HG03060 (cell line): ENCODE data around the gene STK38L.

ENCODE experiments used
- ATAC-seq: cut with Tn5 transposase; IDR thresholded peaks from one replicate; pipeline ENCODE4 v1.9.1; 2021; ENCODE audit warnings: low read depth, moderate number of reproducible peaks; ENCODE audit not compliant: unreplicated experiment

Gene STK38L

DNA sequence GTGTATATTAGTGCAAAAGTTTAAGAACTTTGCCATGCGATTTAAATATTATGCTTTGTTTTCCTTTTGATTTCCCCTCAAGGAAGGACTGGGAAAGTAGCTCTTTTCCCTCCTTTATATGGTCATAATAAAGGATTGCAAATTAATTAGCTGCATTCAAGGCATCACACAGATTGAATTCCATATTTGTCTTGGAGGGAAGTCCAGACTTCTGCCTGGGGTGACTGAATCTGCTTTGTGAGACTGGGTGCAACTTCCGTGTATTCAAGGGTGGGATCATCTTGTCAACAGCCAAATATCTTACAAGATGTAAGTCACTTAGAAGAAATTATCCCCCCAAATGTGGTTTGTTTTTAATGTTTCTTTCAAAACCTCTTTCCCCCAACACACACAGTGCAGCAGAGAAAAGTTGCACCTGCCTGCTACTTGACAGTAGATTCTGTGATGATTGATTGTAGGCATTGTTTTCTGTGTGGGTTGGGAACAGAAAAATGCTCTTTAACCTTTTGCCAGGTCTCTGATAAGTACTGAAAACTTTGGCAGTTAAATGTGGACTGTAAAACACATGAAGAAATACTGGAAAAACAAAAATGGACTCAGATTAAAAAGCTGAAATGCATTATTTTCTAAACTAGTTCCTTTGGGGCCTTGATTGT lies 28.4 kb downstream of the STK38L start:
- no peak for ATAC-seq

- ATAC-seq = no peak
Observed at GRCh38 chr12:27273114-27273513, 29.0 kb downstream of the STK38L start.

DNA sequence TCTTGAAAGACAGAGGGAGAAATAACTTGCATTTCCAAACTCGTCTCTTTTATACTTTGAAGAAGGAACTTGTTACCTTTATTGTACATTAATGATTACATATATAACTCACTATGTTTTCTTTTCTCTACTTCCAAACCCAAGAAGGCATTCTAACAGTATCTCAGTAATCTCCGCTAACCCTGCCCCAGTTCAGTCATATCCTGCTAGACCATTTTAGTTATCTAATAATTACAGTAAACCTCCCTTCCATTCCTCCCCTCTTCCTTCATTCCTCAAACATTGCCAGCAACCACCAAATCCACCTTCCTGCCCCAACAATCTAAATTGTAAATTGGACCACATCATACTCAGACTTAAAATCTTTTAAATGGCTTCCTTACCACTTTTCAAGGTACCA lies 30.6 kb downstream of the STK38L start:
- no peak for ATAC-seq

DNA sequence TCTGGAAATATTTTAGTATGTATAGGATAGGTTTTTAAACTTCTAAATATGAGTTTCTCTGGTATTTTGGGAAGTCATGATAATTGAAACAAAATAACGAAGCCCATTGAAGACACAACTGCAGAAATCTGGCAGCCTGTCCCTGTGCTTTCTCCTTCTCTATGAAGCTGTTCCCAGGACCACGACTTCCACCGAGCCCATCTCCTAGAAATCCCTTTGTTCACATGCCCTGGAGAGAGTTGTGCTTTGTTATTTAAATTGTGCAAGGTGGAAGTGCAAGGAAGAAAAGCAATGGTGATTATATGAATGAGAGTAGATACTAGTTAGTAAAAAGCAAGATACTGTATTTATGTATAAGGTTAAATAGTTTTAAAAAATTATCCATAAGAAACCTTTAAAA lies 32.2 kb downstream of the STK38L start:
- ATAC-seq = no peak

DNA sequence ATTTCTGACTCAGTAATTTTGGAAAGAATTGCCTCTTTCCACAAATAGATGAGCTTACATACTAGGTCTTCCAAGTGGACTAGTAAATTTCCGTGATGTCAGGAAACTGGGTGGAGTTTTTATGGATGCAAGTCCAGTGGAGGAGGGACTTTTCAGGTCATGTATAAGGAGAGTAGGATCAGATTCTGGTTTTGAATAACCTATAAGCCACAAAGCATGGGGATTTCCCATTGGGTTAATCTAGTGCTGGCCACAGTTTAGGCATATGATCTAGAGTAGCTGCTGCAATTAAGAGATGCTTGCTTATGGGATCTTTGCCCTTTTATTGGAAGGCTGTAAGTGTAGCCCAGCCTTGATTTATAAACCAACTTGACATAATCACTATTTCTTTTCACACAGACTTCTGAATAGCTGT lies 33.8 kb downstream of the STK38L start:
- peak; percentile 58 for ATAC-seq

DNA sequence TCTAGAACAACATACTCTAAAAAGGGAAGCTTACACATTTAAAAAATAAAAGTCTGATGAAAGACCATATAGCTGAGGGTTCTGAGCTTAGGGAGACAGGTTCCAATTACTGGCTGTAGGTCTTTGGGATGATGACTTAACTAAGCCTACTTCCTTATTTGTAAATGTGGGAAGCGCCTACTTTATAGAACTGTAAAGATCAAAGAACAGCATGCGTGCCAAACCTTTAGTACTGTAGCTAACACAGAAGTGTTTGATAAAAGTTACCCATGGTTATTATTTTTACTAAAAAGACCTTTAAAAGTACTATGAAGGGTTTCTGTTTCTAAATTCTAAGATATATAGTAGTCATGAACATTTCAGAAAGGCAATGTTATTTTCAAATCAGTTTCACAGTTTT lies 35.7 kb downstream of the STK38L start:
- no peak for ATAC-seq

DNA sequence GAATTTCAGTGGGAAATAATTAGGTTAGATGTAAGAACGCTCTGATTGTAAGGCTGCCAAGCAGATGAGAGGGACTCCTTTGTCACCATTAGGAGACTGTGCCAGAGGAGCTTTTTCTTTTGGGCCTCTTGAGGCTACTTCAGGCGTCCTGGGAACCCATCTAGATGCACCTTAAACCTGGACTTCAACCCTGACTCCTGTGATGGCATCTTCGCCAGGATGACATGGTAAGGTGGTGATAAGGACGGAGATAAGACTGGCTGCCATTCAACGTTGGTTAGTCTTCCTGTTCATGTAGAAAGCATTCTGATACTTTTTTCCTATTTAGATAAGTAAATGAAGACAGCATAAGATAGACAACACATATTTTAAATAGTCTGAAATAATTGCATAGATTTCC lies 36.3 kb downstream of the STK38L start:
- no peak for ATAC-seq

DNA sequence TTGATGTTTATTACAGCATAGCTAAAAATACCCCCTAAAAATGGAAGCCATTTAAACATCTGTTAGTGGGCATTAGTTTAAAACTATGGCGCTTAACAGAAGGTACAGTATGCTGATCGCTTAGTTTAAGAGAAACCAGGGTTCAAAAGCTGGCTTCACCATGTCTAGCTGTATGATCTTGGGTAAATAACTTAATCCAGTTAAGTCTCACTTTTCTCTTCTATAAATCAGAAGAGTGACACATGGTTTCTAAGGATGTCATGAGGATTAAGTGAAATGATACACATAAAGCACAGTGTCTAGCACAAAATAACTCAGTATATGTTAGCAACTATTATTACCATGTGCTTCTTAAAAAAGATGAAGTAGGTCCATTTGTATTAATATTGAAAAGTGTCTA lies 38.7 kb downstream of the STK38L start:
- ATAC-seq = no peak

DNA sequence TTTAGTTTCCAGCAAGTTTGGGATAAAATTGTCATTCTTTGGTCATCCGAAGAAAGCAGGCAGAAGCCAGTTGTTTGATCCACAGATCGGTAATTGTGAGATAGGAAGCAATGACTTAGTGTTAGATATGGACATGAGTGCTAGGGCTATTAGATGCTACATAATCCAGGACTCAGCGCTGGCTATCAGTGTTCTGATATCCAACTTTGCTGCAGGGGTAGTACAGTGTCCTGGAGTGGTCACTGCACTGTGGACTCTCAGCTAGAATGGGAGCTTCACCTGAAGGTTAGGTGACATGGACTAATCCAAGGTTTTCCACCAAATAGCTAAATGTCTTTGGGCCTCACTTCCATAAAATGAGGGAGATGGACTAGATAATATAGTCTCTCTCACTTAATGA lies 39.9 kb downstream of the STK38L start:
- ATAC-seq = no peak

- ATAC-seq = peak; percentile 66
Observed at GRCh38 chr12:27284751-27285150, 40.7 kb downstream of the STK38L start.

DNA sequence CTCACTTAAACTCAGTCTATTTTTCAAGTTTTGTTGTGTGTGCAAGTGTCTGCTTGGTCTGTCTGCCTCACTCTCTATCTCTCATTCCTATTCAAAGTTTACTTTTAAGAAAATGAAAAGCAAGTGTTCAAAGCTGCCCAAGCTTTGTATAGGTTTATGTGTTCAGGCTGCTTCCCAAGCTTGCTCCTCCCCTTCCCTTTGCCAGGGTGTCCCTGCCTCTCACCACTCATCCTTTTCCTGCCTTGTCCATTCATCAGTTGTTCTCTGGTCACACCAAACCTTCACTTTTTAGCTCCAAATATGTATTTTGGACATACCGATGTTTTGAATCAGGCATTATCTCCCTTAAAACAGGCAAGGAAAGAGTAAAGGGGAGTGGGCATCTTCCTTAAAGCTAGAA lies 41.3 kb downstream of the STK38L start:
- ATAC-seq = no peak

DNA sequence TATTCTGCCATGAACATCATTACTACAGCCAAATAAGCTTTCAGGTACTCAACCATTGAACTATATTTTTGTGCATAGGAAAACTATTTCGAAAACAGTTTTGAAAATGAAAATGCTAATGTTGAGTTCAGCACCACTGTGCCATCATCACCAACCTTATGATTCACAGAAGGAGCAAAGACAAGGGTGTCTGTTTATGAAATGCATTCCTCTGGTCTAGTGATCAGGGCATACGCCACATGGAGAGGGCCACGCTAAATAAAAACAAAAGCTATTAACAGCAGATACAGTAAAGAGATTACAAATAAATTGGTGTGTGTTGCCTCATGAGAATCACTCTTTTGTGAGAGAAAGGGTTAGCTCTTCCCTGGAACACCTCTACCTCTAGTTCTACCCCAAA lies 45.3 kb downstream of the STK38L start:
- ATAC-seq = no peak

DNA sequence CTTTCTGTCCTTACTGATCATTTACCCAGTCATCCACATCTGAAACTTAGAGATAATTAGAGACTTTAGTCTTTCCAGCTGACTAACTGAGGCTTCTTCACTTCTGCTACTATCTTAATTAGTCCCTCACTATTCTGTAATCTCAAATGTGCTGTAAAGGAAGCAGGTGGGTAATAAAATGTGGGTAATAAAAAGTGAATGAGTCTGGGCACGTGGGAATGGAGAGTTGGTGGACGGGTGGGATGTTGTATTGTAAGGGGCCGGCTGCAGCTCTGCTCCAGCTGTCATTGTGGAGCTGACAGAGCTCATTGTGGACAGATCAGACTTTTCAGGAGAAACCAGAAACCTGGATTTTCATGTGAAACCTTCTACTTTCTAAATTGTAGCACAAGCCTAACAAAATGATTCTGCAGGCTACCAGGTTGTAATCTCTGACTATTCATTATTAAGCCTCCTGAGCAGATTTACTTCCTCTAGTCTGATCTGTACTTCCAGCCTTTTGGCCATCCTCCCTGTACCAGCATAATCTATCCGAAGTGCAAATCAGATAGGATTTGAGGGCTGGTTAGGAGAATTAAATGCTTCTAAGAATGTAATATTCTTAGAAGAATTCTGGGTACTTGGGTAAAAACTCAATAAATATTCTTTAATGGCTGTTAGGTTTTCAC lies 46.5 kb downstream of the STK38L start:
- no peak for ATAC-seq

- no peak for ATAC-seq
Observed at GRCh38 chr12:27291862-27292261, 47.8 kb downstream of the STK38L start.

- ATAC-seq = no peak
Observed at GRCh38 chr12:27292718-27293117, 48.6 kb downstream of the STK38L start.

DNA sequence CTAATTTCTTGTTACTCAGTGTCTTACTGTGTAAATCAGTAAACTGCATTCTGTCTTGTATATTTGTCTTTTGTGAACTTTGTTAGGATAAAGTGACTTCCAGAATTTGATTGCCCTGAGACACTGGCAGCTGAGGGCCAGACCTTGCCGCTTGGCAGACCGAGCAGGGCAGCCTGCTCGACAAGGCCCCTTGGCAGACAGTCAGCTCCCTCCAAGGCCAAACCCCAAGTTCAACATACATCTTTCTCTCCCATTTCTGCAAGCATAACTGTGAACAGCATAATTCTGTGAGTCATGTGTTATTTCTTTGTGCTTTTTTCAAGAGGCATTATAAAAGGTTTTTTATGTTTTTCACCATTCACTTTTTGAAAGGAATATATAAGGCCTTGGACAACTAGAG lies 49.4 kb downstream of the STK38L start:
- no peak for ATAC-seq

DNA sequence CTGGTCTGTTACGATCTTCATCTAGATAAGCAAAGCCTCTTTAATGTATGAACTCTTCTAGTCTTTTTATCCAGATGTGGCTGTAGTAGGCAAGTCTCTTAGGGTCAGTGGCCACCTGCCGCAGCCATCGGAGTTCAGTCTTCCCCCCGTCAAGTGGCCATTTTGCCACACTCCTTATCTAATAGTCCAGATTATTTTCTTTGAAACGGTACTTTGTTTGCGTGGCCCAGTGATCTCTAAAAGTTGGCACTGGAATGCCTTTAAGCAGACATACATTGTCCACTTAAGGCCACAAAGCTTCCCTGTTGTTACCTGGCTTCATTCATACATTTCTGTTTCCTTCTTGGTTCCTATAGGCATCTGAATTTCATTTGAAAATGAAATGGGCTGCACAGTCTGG lies 52.6 kb downstream of the STK38L start:
- no peak for ATAC-seq

DNA sequence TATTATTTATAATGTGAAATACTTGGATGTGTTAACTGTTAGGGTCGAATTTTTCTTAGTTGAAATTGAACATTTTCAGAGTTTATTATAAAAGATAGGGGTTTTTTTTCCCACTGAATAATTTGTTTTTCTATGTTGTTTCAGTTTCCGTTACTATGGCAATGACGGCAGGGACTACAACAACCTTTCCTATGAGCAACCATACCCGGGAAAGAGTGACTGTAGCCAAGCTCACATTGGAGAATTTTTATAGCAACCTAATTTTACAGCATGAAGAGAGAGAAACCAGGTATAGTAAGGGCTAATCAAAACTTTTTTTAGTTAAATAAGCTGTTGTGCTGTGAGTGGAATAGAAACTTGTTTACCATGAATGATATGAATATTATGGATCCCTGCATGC lies 53.5 kb downstream of the STK38L start:
- ATAC-seq = no peak

- no peak for ATAC-seq
Observed at GRCh38 chr12:27299102-27299501, 55.0 kb downstream of the STK38L start.

DNA sequence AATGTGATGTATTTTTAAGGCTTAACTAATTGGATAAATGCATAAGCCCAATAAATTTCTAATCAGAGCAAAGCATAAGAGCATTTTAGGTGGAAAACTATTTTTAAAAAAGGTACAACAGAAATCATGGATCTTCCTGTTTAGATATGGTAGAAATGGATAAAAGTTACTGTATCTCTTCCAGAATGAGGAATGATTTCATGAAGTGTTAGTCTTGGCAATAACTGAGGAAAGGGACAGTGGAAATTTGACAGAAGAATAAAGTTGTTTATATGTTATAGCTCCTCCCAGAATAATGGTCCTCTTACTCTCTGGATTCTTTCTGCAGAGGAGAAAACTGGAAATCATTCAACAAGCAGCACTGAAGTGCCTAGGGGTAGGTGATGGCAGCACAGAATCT lies 56.1 kb downstream of the STK38L start:
- ATAC-seq = no peak

DNA sequence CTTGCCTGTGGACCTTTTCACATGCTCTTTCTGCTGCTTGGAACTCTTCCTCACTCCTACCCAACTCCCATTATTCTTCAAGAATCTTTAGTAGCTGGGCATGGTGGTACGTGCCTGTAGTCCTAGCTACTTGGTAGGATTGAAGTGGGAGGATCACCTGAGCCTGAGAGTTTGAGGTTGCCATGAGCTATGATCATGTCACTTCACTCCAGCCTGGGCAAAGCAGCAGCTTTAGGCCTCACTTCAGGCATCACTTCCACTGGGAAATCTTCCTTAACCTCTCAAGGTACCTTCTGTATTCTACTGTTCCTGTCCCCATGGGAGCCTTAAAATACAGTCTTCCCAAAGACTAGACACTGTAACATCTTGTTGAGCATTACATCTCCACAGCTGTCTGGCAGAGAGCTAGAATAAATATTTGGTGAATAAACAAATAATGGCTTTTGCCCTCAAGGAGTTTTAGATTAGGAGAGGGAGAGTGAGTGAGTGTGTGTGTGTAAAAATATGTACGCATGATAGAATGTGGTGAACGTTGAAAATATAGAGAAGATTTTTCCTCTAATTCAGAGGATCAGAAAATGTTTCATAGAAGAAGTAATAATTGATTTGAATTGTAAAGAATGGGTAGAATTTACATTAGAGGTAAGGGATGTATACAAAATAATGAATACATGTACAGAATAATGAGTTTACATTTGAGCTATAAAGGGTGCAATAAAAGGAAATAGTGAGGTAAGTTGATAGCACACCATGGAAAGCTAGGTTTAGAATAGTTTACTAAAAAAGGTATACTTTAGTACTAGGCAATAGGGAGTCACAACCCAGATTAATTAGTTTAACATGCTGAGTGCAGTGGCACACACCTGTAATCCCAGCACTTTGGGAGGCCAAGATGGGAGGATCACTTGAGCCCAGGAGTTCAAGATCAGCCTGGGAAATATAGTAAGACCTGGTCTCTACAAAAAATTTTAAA lies 59.3 kb downstream of the STK38L start:
- ATAC-seq = no peak
